Endodermal cell (in vitro differentiated cells): ENCODE results near the gene KRT33B. TPM values are rescaled to one million over a fixed set of nuclear protein-coding genes. Genes with fewer than 3 reads are reported as not detected.

Experiments
- DNase-seq: peaks from one replicate; pipeline ENCODE4 v3.0.0-alpha.2; 2017
- H3K27ac ChIP-seq: 2 replicates; pipeline ENCODE4 v1.5.1; 2013; ENCODE audit warnings: mild to moderate bottlenecking, low read depth, low read length, moderate library complexity
- H3K27me3 ChIP-seq: 2 replicates; pipeline ENCODE4 v1.6.1; 2013; ENCODE audit warnings: mild to moderate bottlenecking, low read length, moderate library complexity; ENCODE audit not compliant: insufficient read depth, control insufficient read depth, poor library complexity, severe bottlenecking
- H3K36me3 ChIP-seq: 2 replicates; pipeline ENCODE4 v1.7.0; 2013; ENCODE audit warnings: mild to moderate bottlenecking, low read length, moderate library complexity; ENCODE audit not compliant: control insufficient read depth, insufficient read depth
- H3K4me1 ChIP-seq: one replicate; pipeline ENCODE4 v1.7.0; 2013; ENCODE audit warnings: low read length; ENCODE audit not compliant: control insufficient read depth, insufficient read depth
- H3K4me3 ChIP-seq: 2 replicates; pipeline ENCODE4 v1.5.1; 2013; ENCODE audit warnings: mild to moderate bottlenecking, low read length, moderate library complexity
- H3K9ac ChIP-seq: 2 replicates; pipeline ENCODE4 v1.6.1; 2013; ENCODE audit warnings: mild to moderate bottlenecking, low read length, moderate library complexity; ENCODE audit not compliant: poor library complexity, severe bottlenecking; ENCODE audit errors: extremely low read depth
- H3K9me3 ChIP-seq: 2 replicates; pipeline ENCODE4 v1.6.1; 2013; ENCODE audit warnings: mild to moderate bottlenecking, low read length, moderate library complexity; ENCODE audit not compliant: control insufficient read depth
- H3K27ac Mint-ChIP-seq: 2 replicates; pipeline ENCODE4 v1.8.0; 2020; ENCODE audit warnings: mixed read lengths
- H3K27me3 Mint-ChIP-seq: 2 replicates; pipeline ENCODE4 v1.8.0; 2021; ENCODE audit warnings: mild to moderate bottlenecking, mixed read lengths; ENCODE audit not compliant: insufficient read depth
- H3K36me3 Mint-ChIP-seq: 2 replicates; pipeline ENCODE4 v1.8.0; 2020; ENCODE audit warnings: low read depth, mixed read lengths
- H3K4me1 Mint-ChIP-seq: 2 replicates; pipeline ENCODE4 v1.8.0; 2020; ENCODE audit warnings: mixed read lengths
- H3K4me3 Mint-ChIP-seq: 2 replicates; pipeline ENCODE4 v1.8.0; 2020; ENCODE audit warnings: mild to moderate bottlenecking, moderate library complexity, mixed read lengths
- H3K9me3 Mint-ChIP-seq: 2 replicates; pipeline ENCODE4 v1.8.0; 2020; ENCODE audit warnings: mild to moderate bottlenecking, mixed read lengths
- CTCF ChIP-seq: fragments of 200-600 bp; sonication (generic); conservative IDR thresholded peaks from 2 replicates; pipeline ENCODE4 v1.5.0; 2021; ENCODE audit warnings: antibody characterized with exemption, mild to moderate bottlenecking
- WGBS, 2 experiments: methylation state at CpG; one replicate each; pipeline versions ENCODE4 v1.1.5 to v1.1.7; 2013; ENCODE audit warnings: missing lambda C conversion rate in 2 of 2, mixed read lengths in 1 of 2; ENCODE audit not compliant: insufficient coverage in 1 of 2, insufficient read length in 1 of 2; 5-methylcytosine and 5-hydroxymethylcytosine counted together
- long read RNA-seq, 4 experiments: library from polyadenylated mRNA in 2 of 4; library from RNA in 1 of 4; library from capped mRNA in 1 of 4; stranded (forward) in 3 of 4; unstranded in 1 of 4; transcript quantifications; one replicate each; pipeline ENCODE4 v2.0.0, GENCODE V29; 2020 to 2021; ENCODE audit warnings: inconsistent platforms in 1 of 4
- polyA plus RNA-seq, 2 experiments: library from polyadenylated mRNA; stranded (reverse); fragments of 50-300 nt; gene quantifications; one replicate each; pipeline ENCODE4 v1.2.3, GENCODE V29; 2013
- total RNA-seq, 2 donors: library from RNA; stranded (reverse); fragmentation: NEBNext Ultra II Directional in 1 of 2; extraction: Animal tissue kit (Norgen Biotek cat#: 25700) in 1 of 2; gene quantifications; 2 replicates in 1 of 2; 3 replicates in 1 of 2; pipeline ENCODE4 v1.2.1, GENCODE V29; 2021

KRT33B gene
- total RNA-seq = not detected
- not detected for polyA plus RNA-seq (2013, experiment 1 of 2)
- polyA plus RNA-seq (2013, experiment 2 of 2) = not detected
- long read RNA-seq, experiment 1 = 0 reads
- long read RNA-seq, experiment 2 = 0 reads
- long read RNA-seq, experiment 3 = 0 reads
- long read RNA-seq, experiment 4 = 0 reads

DNA sequence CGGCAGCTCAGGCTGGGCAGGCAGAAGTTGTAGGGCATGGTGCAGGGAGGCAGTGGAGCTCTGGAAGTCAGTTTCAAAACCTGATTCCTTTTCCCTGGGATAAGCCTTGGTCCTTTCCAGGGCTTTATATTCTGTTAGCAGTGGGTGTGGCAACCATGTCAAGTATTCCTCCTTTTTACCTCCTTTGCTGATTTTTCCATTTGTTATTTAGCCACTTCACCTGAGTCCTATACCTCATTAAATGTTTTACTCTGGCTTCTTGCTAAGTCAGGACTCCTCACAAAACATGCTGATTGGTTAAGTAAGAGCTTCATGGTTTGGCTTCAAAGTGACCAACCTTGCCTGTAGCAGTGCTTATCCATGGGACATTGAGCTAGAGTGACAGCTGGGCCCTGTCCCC is at the start of gene KRT33B:
Gene KRT33B (minus strand): TSS at position 101 of the 400 bp plus-strand sequence. CDS start 63 bp downstream, at position 38.
- Histone ChIP-seq H3K27me3 (no peaks in the 10 kb centered on the region), H3K9ac (no peak within 1 kb of the TSS), H3K27ac (no peak within 1 kb of the TSS), H3K4me1 (no peaks in the 10 kb centered on the region), H3K4me3 (no peak within 1 kb of the TSS), H3K9me3 (peaks cover 3% of the 10 kb centered on the region), H3K36me3 (no peaks in the 10 kb centered on the region)
- Mint-ChIP-seq H3K4me1 (no peaks in the 10 kb centered on the region), H3K4me3 (no peak within 1 kb of the TSS), H3K27ac (no peak within 1 kb of the TSS), H3K36me3 (no peaks in the 10 kb centered on the region), H3K9me3 (no peaks in the 10 kb centered on the region), H3K27me3 (no peaks in the 10 kb centered on the region)
- 92 to 100% methylated on average over 1 of the region's 1 CpG for WGBS, 2 experiments
- DNase-seq = peak; percentile 18
- no peak for TF ChIP-seq CTCF

- Mint-ChIP-seq H3K36me3 (no peaks in the 10 kb centered on the region), H3K27me3 (peaks cover 5% of the 10 kb centered on the region), H3K27ac (no peak overlapping the region), H3K4me1 (peaks cover under 1% of the 10 kb centered on the region), H3K9me3 (no peaks in the 10 kb centered on the region), H3K4me3 (no peak overlapping the region)
- Histone ChIP-seq H3K4me3 (no peak overlapping the region), H3K9me3 (no peaks in the 10 kb centered on the region), H3K27ac (no peak overlapping the region), H3K4me1 (no peaks in the 10 kb centered on the region), H3K27me3 (peaks cover 8% of the 10 kb centered on the region), H3K36me3 (no peaks in the 10 kb centered on the region), H3K9ac (no peak overlapping the region)
- DNase-seq = no peak
- 93 to 98% methylated on average over 5 to 7 of the region's 7 CpGs for WGBS, 2 experiments
- no peak for TF ChIP-seq CTCF
These were observed 48.7 kb upstream of the KRT33B start for GRCh38 chr17:41418116-41418860.

- H3K27me3 Mint-ChIP-seq = peaks cover 5% of the 10 kb centered on the region
- H3K27ac Mint-ChIP-seq = no peak overlapping the region
- peak; percentile 91 for TF ChIP-seq CTCF
- H3K4me1 ChIP-seq = no peaks in the 10 kb centered on the region
- no peaks in the 10 kb centered on the region for H3K9me3 Mint-ChIP-seq
- H3K36me3 ChIP-seq = no peaks in the 10 kb centered on the region
- 48 to 76% methylated on average over 2 to 4 of the region's 4 CpGs for WGBS, 2 experiments
- no peak overlapping the region for H3K4me3 ChIP-seq
- H3K27me3 ChIP-seq = peaks cover 8% of the 10 kb centered on the region
- H3K4me1 Mint-ChIP-seq = peaks cover 5% of the 10 kb centered on the region
- no peak overlapping the region for H3K27ac ChIP-seq
- no peak overlapping the region for H3K4me3 Mint-ChIP-seq
- H3K36me3 Mint-ChIP-seq = no peaks in the 10 kb centered on the region
- no peak overlapping the region for H3K9ac ChIP-seq
- H3K9me3 ChIP-seq = no peaks in the 10 kb centered on the region
- peak; percentile 90 for DNase-seq
These were observed 48.0 kb upstream of the KRT33B start for GRCh38 chr17:41417576-41418015.
